Activated CD4-positive, alpha-beta T cell treated with anti-CD3 and anti-CD28 coated beads, Interleukin-2, amount 50 U/mL, for 4 hours (primary cell): ENCODE data around the gene TOLLIP.

ENCODE experiments used
- DNase-seq, 2 experiments: peaks; one replicate each; pipeline ENCODE4 v3.0.0-alpha.2; 2020

The TOLLIP gene

DNA sequence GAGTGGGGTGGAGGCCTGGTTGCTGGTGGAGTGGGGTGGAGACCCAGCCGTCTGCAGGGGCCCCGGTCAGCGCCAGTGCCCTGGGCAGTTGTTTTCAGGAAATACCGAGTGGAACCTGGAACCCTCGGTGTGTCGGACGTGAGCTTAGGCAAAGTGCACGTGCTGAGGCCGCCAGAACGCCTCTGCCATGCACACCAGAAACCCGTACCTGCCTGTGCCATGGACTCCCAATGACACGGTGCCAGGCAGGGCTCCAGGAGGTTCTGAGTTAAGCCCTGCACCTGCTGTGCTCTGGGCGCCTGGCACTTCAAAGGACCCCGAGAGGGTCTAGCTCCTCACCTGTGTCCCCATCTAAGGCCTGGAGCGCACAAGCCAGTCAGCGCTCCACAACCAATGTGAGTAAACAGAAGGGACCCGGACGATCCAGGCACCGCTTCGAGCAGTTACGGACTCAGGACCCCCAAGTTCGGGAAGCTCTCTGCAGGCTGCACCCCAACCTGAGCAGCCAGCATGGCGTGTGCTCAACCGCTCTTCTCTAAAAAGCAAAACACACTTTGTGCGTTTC lies 12.3 kb downstream of the TOLLIP start:
- DNase-seq = no peak

DNA sequence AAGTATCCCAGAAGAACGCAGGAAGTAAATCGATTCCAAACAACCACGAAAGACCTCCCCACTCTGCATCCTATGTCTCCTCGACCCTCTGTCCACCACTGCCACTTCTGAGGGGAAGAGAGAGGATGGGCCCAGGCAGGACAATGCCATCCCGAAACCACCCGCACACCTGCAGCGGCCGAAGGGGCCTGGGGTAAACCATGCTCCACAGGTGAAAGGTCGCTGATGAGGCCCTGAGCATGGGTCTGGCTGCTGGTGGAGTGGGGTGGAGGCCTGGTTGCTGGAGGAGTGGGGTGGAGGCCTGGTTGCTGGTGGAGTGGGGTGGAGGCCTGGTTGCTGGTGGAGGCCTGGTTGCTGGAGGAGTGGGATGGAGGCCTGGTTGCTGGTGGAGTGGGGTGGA lies 13.1 kb downstream of the TOLLIP start:
- no peak for DNase-seq

DNA sequence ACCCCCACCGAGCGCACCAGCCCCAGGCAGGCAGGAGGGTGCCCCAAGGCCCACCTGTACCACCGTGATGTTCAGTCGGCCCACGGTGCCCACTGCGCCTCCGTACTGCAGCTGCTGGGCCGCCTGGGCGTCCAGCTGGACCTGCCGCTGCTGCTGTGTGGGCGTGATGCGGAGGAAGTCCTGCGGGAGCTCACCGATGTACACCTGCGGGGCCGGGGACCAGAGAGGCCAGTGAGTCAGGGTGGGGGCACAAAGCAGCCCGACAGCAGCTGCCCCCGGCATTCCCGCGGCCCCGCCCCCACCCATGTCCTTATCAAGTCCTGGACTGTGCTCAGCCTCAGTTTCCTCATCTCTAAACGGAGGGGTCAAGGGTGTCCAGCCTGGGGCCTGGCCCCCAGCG lies 13.8 kb downstream of the TOLLIP start:
- DNase-seq = no peak

DNA sequence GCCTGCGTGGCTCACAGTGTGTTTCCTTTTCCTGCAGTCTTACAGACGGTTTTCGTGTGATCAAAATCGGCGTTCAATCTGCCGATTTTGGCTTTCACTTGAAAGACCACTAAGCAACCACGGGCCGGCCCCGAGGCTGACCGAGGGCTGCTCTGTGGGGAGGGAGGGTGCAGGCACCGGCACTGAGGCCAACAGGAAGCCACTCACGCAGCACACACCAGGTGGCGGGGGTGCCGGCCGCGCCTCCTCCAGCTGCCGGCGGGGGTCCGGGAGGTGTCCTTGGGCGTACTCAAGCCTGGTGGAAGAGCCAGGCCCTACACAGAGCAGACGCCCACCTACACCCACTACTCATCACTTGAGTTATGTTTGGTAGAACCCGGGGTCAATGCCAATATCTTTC lies 14.3 kb downstream of the TOLLIP start:
- DNase-seq = no peak

DNA sequence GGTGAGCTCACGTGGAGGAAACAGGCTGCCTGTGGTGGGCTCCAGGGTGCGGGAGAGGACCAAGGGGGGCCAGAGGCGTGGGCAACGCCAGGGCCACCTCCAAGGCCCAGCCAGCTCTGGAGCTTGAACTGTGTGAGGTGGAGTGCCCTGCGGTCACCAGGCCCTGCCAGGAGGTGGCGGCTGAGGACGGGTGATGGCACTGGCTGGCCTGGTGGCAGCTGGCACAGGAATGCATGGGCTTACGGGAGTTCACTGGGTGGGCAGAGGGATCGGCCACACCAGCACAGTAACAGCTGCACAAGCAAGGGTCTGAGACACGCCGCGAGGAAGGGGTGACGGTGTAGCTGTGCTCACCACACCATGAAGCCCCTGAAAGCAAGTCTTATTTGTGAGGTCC lies 15.8 kb downstream of the TOLLIP start:
- no peak for DNase-seq

DNA sequence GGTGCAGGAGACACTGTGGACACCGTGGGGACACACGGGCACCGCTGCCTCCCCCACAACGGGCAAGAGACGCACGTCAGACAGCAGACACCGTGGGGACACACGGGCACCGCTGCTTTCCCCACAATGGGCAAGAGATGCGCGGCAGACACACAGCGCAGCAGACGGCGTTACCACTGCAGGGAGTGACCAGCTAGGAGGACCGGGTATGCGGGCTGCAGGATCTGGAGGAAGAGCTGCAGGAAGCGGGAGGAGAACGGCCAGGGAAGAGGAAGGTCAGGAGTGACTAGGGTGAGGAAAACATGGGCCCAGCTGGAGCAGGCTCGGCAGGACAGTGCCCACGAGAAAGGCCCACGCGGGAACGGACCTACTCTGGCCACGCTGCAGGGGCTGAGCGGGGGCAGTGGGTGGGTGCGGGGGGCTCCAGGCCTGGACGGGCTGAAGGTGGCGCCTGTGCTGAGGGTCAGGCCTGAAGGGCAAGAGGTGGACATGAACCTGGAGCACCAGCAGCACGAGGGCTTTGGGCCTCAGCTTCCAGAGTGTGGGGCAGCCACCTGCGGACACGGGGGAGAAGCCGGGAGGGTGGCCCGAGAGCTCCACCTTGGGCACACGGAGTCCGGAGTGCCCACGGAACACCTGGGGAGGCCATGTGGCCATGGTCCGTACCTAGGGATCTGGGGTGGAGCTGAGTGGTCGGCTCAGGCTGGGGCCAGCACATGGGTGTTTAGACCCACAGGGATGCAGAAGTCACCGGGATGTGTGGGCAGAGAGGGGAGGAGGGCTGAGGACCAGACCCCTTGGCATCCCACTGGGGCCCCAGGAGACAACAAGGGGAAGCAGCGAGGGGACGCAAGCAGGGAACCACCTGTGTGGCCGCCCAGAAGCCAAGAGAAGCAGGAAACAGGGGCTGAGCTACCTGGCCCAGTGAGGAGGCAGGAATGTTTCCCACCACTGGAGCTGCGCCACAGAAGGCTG lies 16.5 kb downstream of the TOLLIP start:
- DNase-seq = no peak

DNA sequence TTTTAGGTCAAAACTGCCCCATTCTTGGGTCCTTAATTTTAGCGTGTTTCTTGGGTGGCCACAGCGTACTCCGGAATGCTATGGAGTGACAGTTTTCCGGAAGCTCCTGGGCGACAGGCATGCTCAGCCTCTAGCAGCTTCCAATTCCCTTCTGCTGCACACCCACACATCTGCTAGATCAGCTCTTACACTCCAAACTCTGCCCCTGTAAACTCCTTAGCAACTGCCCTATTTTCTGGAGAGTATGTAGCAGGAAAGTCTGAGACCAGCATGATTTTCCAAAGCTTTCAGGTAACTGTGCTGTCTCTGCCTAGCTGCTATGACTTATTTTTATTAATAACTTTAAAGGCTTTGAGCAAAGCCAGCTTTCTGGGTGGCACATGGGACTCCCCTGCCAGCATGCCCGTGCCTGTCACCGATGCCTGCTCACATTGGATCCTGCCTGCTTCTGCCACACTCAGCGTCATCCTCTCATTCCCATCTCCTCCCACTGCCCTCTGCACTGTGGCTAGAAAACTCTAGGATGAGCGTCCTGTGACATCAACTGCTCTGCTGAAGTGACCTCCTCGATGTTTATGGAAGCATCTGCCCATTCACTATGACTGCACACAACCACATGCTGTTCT lies 17.3 kb downstream of the TOLLIP start:
- no peak for DNase-seq

DNA sequence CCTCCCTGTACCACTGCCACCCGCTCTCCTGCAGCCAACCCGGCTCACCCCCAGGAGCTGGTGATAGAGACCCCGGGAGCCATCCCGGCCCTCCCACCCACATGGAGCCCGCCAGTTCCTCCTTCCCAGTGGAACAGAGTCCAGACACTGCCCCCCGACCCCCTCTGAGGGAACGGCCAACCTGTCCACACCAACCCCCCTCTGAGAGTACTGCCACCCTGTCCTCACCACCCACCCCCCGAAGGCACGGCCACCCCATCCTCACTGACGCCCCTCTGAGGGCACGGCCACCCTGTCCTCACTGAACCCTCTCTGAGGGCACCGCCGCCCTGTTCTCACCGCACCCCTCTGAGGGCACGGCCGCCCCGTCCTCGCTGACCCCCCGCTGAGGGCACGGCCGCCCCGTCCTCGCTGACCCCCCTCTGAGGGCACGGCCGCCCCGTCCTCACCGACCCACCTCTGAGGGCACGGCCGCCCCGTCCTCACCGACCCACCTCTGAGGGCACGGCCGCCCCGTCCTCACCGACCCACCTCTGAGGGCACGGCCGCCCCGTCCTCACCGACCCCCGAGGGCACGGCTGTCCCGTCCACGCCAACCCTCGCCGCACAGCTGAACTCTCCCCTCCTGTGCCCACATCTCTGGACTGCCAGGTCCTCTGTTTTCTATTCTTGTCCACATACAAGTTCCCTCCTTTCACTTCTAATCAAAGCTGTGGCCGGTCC lies 18.0 kb downstream of the TOLLIP start:
- DNase-seq = no peak

DNA sequence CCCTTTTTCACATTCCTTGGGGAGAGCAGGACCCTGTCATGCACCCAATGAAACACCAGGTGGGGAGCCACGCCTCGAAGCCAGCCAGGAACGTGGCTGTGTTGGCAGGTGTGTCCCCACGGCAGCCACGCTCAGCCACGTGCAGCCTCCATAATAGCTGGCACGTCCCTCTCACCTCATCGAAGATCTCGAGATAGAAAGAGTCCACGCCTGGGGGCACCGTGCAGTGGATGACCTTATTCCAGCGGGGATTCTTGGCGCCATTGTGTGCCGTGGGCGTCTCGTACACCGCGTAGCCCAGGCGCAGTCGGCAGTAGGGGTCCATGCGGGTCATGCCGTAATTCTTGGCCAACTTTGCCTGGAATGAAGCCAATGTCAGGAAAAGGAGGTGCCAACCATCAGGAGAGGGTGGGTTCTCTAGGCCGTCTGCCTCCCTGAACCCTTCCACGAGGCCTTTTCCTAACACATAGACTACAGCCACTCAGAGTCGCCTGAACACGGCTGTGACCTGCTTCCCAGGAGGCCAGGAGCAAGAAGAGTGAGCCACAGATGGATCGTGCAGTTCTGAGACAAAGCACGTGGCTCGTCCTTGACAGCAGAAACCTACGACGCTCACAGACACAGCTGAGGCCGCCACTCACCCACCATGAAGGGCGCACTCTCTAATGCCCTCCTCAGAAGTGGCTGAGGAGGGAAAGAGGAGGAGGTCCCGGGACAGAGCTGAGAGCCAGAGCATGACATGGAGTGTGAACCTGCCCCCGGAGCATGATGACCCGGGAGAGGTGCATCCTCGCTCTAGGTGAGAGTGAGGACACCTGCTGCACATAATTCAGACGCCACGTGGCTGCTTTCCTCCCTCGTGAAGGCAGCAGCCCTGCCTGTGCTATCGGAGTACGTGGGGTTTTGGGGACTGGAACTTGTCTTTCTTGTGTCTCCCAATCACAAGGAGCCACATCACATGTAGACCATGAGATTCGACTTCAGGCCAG lies 19.1 kb downstream of the TOLLIP start:
- DNase-seq = no peak

DNA sequence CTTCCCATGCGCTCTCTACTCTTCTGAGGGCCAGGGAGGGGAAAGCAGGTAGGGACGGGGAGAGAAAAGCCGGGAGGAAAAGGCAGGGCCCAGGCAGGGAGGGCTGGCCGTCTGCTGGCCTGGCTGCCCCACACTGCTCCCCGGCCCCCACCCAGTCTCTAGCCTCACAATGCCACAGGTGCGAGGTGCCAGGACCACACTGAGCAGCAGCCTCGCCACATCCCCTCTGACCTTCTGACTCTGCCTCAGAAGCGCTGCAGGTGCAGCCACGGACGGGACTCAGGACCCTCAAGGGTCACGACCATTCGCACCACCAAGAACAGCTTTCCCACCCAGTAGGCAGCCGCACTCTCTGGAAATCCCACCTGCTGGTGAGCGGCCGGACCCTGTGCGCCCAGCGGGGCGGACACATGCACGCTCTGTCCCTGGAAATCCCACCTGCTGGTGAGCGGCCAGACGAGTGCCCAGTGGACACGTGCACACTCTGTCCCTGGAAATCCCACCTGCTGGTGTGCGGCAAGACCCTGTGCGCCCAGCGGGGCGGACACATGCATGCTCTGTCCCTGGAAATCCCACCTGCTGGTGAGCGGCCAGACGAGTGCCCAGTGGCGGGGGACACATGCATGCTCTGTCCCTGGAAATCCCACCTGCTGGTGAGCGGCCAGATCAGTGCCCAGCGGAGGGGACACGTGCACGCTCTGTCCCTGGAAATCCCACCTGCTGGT lies 20.1 kb downstream of the TOLLIP start:
- no peak for DNase-seq

DNA sequence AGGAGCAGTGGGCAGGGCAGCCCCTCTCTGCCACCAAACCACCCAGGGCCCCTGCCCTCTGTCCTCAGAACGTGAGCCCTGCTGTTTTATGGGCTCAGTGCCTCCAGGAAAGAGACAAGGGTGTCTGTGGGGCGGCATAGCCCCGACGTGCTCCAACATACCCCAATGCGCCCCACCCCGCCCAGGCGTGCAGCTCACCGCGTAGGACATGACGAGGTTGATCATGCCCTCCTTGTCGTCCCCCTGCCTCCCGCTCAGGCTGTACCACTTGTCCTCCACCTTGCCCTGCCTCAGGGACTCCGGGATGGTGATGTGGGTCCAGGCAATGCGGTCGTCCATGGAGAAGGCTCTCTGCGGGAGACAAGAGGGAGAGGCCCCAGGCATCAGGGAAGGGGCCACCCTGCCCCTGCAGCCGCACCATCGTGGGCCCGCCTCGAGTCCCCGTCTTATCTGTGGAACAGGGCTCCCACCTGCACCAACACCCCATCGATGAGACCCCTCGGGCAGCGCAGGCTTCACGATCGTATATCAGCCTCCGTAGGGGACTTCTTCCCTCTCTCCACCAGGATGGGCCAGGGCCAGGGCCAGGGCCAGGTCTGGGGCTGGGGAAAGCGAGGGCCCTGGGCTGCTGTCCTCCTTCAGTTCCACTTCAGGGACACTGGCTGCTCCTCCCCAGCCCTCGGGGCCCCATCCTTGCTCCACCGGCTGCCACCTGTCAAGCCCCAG lies 20.8 kb downstream of the TOLLIP start:
- DNase-seq = no peak

DNA sequence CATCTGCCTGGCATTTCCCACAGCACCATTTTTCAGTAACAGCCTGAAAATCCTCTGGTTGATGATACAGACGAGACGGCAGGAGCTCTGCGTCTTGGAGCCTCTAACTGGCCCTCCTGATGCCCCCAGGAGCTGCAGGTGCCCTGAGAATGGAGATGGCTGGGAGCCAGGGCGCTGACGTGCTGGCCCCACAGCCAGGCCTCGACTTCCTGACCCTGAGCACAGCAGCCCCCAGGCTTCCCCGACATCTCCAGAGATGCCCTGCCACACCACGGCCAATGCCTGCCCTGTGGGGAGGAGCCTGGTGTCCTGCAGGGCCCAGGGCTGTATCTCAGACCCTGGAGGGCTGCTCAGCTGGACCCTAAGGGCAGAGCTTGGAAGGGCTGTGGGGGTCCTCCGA lies 21.5 kb downstream of the TOLLIP start:
- DNase-seq = no peak

DNA sequence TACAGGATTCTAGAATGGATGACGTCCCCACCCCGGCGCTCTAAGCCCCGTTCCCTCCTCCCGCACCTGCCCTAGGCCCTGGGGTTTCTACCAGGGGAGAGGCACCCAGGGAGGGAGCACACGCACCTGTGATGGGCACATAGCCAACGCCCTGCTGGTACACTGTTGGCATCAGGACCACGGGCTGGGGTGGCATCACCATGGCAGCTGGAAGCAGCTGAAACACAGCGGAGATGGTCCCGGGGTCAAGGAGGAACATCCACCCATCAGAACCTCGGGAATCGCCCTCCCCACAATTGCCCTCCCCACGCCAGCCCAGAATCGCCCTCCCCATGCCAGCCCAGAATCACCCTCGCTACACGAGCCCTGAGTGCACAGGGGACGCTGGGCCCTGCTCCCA lies 23.6 kb downstream of the TOLLIP start:
- no peak for DNase-seq

DNA sequence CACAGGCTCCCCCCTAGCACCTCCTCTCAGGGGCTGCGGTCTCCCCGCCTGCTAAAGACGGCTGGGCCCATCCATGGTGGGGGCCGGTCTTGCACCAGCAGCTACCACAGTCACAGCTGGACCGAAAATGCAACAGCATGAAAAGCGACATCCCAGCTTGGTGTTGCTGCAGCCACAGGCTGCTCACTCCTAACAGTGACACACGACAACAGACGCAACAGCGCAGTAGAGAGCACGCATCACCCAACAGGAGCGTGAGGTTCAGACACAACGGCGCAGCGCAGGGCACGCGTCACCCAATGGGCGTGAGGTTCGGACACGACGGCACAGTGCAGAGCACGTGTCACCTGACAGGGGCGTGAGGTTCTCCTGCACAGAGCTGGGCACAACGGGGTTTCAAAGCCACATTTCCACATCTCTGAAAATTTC lies 24.1 kb downstream of the TOLLIP start:
- no peak for DNase-seq

DNA sequence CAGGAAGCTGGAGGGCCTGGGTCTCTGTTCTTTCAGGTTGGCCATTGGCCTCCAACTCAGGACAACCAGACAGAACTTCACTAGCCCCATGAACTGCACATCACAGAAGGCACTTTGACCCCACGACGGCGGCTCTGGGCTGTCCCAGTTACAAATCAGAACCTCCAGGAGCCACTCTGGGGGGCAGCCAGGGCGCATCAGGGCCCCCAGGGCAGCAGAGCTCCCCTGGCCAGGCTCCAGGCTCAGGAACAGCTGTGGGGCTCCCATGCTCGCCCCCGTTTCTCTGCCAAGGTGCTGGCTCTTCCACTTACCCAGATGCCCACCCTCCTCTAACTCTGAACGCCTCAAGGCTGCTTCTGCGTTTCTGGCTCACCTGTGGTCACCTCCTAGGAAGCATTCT lies 25.5 kb downstream of the TOLLIP start:
- no peak for DNase-seq

DNA sequence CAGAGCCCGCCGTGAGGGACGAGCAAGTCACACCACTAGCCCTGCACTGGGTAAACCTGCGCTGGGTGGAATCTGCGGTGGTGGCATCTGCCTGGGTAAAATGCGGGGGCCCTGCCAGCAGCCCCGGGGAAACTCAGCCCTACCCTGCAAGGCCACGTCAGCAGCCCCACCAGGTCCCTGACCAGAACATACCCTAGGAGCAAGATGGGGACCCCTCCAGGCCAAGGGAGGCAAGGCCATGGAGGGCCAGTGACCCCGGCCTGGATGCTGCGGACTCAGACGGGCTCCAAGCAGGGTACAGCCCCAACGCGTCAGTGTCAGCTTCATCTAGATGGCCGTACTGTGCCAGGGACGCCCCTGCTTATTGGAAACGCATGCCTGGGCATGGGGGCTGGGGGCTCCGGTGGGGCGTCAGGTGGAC lies 26.3 kb downstream of the TOLLIP start:
- no peak for DNase-seq

DNA sequence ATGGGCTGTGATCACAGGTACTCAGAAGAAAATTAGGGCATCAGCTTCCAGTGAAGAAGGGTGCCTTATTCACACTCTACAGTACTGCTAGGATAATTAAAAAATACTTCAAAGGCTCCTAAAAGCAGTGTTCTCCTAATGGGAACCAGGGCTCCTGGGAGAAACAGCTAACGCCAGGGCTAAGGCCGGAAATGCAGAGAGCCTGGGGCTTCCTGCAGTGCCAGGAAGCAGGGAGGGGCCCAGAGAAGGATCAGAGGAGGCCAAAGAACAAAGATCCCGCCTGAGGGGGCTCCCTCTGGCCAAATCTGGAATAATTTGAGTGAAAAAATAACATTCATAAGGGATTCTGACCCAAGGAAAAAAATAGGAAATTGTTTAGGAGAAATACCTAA lies 27.5 kb downstream of the TOLLIP start:
- DNase-seq = no peak

DNA sequence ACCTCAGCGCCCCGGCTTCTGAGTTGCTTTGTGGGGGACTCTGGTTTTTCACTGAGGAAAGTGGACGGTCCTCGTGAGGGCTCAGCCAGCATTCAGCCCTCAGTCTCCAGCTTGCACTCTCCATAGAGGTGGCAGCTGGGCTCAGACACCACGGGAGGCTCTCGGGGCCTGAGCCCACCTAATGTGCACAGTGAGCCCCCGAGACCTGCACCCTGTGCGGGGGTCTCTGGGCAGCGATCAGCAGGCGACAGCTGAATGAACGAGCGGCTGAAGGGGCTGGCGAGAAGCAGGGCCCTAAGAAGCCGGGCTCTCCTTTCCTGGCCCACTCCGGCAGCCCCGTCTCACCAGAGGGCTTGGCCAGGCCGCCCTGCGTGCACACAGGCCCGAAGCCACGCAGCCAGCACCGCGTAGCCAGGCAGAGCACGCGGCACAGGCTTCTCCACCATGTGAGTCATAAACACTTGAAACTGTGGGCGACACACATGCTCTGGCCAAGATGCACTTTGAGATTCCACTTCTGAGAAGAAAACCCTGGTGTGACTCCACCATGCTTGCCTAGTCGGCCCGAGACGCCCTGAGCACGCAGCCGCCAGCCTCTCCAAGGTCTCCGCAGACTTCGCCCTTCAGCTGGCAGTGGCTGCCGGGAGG lies 28.0 kb downstream of the TOLLIP start:
- DNase-seq = no peak

DNA sequence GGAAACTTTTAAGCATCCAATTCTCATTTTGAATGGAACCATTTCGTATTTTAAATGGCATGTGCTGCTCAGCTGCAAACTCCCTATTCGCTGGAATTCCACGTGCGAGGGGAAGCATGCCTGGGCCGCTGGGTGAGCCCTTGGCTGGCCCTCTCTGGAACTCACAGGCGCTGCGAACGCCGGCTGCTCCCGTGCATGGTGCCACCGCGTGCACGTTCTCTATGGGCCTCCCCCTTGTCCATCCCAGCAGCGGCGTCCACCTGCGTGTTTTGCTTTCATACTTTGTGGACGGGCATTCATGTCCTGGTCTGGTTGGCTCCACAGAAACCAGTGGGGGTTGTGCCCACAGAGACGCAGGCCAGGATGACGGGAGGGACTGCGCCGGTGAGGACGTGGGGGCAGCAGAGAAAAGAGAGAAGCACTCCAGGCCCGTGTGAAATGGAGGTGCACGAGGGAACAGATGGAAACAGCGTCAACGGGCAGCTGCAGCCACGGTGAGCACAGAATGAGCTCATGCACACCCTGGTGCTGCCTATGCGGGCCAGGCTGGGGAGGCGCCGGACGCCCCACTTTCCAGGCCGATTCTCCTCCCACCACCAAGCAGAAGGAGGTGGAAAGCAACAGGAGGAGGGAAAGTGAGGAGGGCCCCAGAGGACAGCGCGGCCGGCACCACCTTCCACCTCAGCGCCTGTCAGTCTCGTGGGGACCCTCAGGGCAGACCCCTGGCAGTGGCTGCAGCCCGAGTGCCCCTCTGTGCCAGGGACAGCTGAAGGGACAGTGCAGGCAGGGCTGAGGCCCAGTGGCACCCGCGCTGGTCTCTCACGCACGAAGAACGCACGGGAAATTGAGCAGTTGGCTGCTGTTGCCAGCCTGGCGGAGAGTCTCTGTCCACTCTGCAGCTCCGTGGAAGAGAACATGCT lies 29.1 kb downstream of the TOLLIP start:
- DNase-seq = no peak
